ENCODE data around the gene CNOT4.

DNA sequence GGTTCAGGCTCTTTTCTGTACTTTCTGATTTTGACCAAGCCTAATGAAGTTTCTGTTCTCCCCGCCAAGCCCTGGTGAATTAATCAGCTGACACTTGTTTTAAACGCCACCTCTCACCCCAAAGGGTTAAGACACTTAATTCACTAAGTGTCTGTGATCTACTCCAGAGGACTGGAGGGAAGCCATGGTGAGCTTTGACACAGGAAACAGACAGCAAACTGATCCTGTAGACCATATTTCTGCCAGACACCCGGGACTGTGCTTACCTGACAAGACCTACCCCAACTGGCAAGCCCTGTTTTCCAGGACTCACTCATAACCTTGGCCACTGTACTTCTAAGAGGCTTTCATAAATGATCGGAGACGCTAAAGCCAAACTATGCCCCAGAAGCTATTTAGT lies 150.3 kb downstream of the CNOT4 start:
- no peak for TF ChIP-seq POLR2AphosphoS5 (IDR thresholded peaks at IDR 0.05; ENCODE audit: borderline replicate concordance, low read depth, low read length)
- no peak for TF ChIP-seq EZH2 (IDR thresholded peaks at IDR 0.05)

Measured in SK-N-MC (cell line).